ENCODE measurements around the gene VPS13C.

DNA sequence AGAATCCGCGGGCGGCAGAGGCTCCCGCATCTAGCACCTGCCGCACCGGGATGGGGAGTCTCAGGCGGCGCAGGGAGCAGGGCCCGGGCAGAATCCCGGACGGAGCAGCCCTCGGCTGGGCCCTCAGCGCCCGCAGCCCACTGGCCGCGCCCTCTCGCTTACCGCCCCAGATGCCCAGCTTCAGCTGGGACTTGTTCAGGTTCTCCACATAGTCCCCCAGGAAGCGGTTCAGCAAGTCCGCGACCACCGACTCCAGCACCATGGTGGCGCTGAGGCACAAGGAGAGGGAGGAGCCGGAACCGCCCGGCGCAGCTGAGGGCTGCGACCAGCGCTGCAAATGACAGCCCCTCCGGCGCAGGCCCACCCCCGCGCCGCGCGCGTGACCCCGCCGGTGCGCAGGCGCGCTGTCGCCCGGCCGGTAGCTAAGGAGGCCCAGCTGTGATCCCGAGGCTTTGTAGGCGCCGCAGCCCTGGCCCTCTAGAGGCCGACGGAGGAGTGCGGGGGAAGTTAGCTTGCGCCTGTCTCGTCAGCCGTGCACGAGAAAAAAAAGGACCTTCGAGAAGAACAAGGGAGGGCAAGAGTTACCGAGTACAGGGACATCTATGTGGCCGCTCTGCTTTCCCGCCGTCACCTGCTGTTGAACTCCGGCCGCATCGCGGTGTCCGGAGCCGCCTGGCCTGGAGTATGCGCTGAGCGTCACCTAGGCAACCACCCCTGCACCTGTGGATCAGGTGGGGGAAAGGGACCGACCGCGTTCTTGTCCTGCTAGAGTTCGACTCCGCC lies at the start of gene VPS13C:
- TF ChIP-seq POLR2AphosphoS5 (IDR thresholded peaks at IDR 0.05) (peak; percentile 88 to 89 (median 89)), POLR2A (IDR thresholded peaks at IDR 0.05) (peak in 1 of 4 donors; percentile 60), EP300 (IDR thresholded peaks at IDR 0.05) (no peak)
- TF ChIP-seq, protein P1, sequence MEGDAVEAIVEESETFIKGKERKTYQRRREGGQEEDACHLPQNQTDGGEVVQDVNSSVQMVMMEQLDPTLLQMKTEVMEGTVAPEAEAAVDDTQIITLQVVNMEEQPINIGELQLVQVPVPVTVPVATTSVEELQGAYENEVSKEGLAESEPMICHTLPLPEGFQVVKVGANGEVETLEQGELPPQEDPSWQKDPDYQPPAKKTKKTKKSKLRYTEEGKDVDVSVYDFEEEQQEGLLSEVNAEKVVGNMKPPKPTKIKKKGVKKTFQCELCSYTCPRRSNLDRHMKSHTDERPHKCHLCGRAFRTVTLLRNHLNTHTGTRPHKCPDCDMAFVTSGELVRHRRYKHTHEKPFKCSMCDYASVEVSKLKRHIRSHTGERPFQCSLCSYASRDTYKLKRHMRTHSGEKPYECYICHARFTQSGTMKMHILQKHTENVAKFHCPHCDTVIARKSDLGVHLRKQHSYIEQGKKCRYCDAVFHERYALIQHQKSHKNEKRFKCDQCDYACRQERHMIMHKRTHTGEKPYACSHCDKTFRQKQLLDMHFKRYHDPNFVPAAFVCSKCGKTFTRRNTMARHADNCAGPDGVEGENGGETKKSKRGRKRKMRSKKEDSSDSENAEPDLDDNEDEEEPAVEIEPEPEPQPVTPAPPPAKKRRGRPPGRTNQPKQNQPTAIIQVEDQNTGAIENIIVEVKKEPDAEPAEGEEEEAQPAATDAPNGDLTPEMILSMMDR (IDR thresholded peaks at IDR 0.05) = peak in 5 of 7 experiments; percentile 67 to 88 (median 75)

All from stomach (tissue), 4 donors.